H1 (cell line): ENCODE data around the gene PSMA5. TPM values are rescaled to one million over a fixed set of nuclear protein-coding genes. Genes with fewer than 3 reads are reported as not detected.

Experiments used
- CTCF ChIA-PET: fragments of 300-600 bp; sonication (Branson Sonifier 250); formaldehyde crosslinking; loops from one replicate; lab custom pipeline; 2021; ENCODE audit not compliant: partially characterized antibody; lab: Charles Lee
- POLR2A ChIA-PET: fragments of 300-600 bp; sonication (Branson Sonifier 250); formaldehyde crosslinking; loops from one replicate; lab custom pipeline; 2021; ENCODE audit warnings: inconsistent platforms; ENCODE audit not compliant: partially characterized antibody; lab: Charles Lee
- DNase-seq, 2 experiments: peaks; one replicate each; pipeline versions ENCODE4 v3.0.0 to v3.0.0-alpha.2; 2010 to 2022; ENCODE audit warnings: low spot score in 2 of 2, low read depth in 1 of 2, mixed read lengths in 1 of 2
- FAIRE-seq: peaks from 2 replicates; lab custom pipeline; 2011; peaks lifted over from hg19 to GRCh38; lab: Jason Lieb, UNC
- H2AFZ ChIP-seq: 2 replicates; pipeline ENCODE4 v1.8.1; 2012; ENCODE audit warnings: low read length, inconsistent platforms
- H2AK5ac ChIP-seq: 2 replicates; pipeline ENCODE4 v1.6.1; 2013; ENCODE audit warnings: low read depth, low read length
- H2BK120ac ChIP-seq: replicated peaks from 2 replicates; pipeline ENCODE3; 2013; ENCODE audit warnings: low read depth, low read length, inconsistent platforms
- H2BK12ac ChIP-seq: 2 replicates; pipeline ENCODE4 v1.6.1; 2013; ENCODE audit warnings: low read depth, low read length
- H2BK15ac ChIP-seq: 2 replicates; pipeline ENCODE4 v1.6.1; 2013; ENCODE audit warnings: low read length
- H2BK20ac ChIP-seq: 2 replicates; pipeline ENCODE4 v1.6.1; 2013; ENCODE audit warnings: low read length
- H2BK5ac ChIP-seq: 2 replicates; pipeline ENCODE4 v1.6.1; 2013; ENCODE audit warnings: low read depth, low read length
- H3K14ac ChIP-seq: 2 replicates; pipeline ENCODE4 v1.6.1; 2013; ENCODE audit warnings: inconsistent platforms; ENCODE audit not compliant: insufficient read length
- H3K18ac ChIP-seq: 2 replicates; pipeline ENCODE4 v1.6.1; 2013; ENCODE audit warnings: low read length; ENCODE audit errors: extremely low read depth
- H3K23ac ChIP-seq: 2 replicates; pipeline ENCODE4 v1.6.1; 2013; ENCODE audit warnings: inconsistent platforms; ENCODE audit not compliant: insufficient read length
- H3K23me2 ChIP-seq: 2 replicates; pipeline ENCODE4 v1.6.1; 2013; ENCODE audit warnings: low read depth, low read length
- H3K27ac ChIP-seq: 2 replicates; pipeline ENCODE4 v1.6.1; 2011; ENCODE audit warnings: low read depth, low read length, inconsistent platforms
- H3K27me3 ChIP-seq, 4 experiments: replicated peaks in 1 of 4; 1 replicate in 1 of 4; 2 replicates in 3 of 4; pipeline versions ENCODE4 v1.6.1 to v1.8.1; 2011 to 2013; ENCODE audit warnings: low read length in 3 of 4, mild to moderate bottlenecking in 3 of 4, inconsistent platforms in 2 of 4, mixed read lengths in 2 of 4, moderate library complexity in 1 of 4; ENCODE audit not compliant: control insufficient read depth in 3 of 4, insufficient read depth in 3 of 4; ENCODE audit errors: extremely low read depth in 1 of 4
- H3K36me3 ChIP-seq, 4 experiments: 2 replicates each; pipeline versions ENCODE4 v1.6.1 to v1.8.1; 2011 to 2013; ENCODE audit warnings: mild to moderate bottlenecking in 4 of 4, low read length in 3 of 4, moderate library complexity in 2 of 4, control low read depth in 1 of 4, inconsistent platforms in 1 of 4; ENCODE audit not compliant: insufficient read depth in 4 of 4, control insufficient read depth in 2 of 4
- H3K4ac ChIP-seq: replicated peaks from 2 replicates; pipeline ENCODE3; 2013; ENCODE audit warnings: low read length, low read depth, mixed read lengths, inconsistent platforms; ENCODE audit not compliant: insufficient read length
- H3K4me1 ChIP-seq, 4 experiments: replicated peaks in 1 of 4; 1 replicate in 1 of 4; 2 replicates in 3 of 4; pipeline versions ENCODE4 v1.6.1 to v1.8.1; 2011 to 2013; ENCODE audit warnings: low read length in 3 of 4, inconsistent platforms in 2 of 4, mixed read lengths in 1 of 4; ENCODE audit not compliant: insufficient read depth in 4 of 4, control insufficient read depth in 3 of 4
- H3K4me2 ChIP-seq, 2 experiments: 2 replicates each; pipeline versions ENCODE4 v1.6.1 to v1.8.1; 2011 to 2013; ENCODE audit warnings: low read depth in 2 of 2, low read length in 2 of 2, control low read depth in 1 of 2, inconsistent platforms in 1 of 2, mild to moderate bottlenecking in 1 of 2; ENCODE audit not compliant: insufficient read depth in 1 of 2
- H3K4me3 ChIP-seq, 4 experiments: fragments of 200-600, 300-600 bp in 1 of 4; sonication (generic), shearing (Covaris generic), sonication (Bioruptor Twin) in 1 of 4; 2 replicates each; pipeline versions ENCODE4 v1.5.1 to v1.8.1; 2011 to 2016; ENCODE audit warnings: low read length in 4 of 4, low read depth in 3 of 4, control low read depth in 2 of 4, inconsistent platforms in 2 of 4, mild to moderate bottlenecking in 2 of 4, mixed read lengths in 1 of 4, moderate library complexity in 1 of 4; ENCODE audit not compliant: insufficient read depth in 2 of 4; ENCODE audit errors: extremely low read depth in 1 of 4
- H3K56ac ChIP-seq: replicated peaks from 2 replicates; pipeline ENCODE3; 2013; ENCODE audit warnings: low read depth, mild to moderate bottlenecking, mixed read lengths, low read length, inconsistent platforms; ENCODE audit not compliant: insufficient read length
- H3K79me1 ChIP-seq: 2 replicates; pipeline ENCODE4 v1.6.1; 2013; ENCODE audit warnings: low read depth, low read length, control low read depth
- H3K79me2 ChIP-seq, 2 experiments: 2 replicates each; pipeline versions ENCODE4 v1.6.1 to v1.8.1; 2012 to 2013; ENCODE audit warnings: low read length in 2 of 2, mild to moderate bottlenecking in 2 of 2, inconsistent platforms in 1 of 2; ENCODE audit not compliant: insufficient read depth in 2 of 2, control insufficient read depth in 1 of 2
- H3K9ac ChIP-seq, 4 experiments: replicated peaks in 1 of 4; 1 replicate in 1 of 4; 2 replicates in 3 of 4; pipeline versions ENCODE4 v1.6.1 to v1.8.1; 2011 to 2013; ENCODE audit warnings: low read depth in 3 of 4, low read length in 3 of 4, control low read depth in 2 of 4, mild to moderate bottlenecking in 2 of 4, moderate library complexity in 2 of 4, inconsistent platforms in 1 of 4; ENCODE audit errors: extremely low read depth in 1 of 4
- H3K9me3 ChIP-seq, 2 experiments: 2 replicates each; pipeline versions ENCODE4 v1.6.1 to v1.8.1; 2012 to 2013; ENCODE audit warnings: mild to moderate bottlenecking in 2 of 2, moderate library complexity in 2 of 2, control low read depth in 1 of 2, inconsistent platforms in 1 of 2, low read depth in 1 of 2, low read length in 1 of 2, mixed read lengths in 1 of 2; ENCODE audit not compliant: insufficient read depth in 2 of 2
- H4K20me1 ChIP-seq, 2 experiments: replicated peaks in 1 of 2; 2 replicates each; pipeline versions ENCODE3 to v1.8.1; 2011 to 2013; ENCODE audit warnings: inconsistent platforms in 2 of 2, low read length in 2 of 2, mild to moderate bottlenecking in 1 of 2; ENCODE audit not compliant: insufficient read depth in 2 of 2, control insufficient read depth in 1 of 2
- H4K5ac ChIP-seq: 2 replicates; pipeline ENCODE4 v1.6.1; 2013; ENCODE audit warnings: low read length, low read depth, mixed read lengths, inconsistent platforms; ENCODE audit not compliant: insufficient read length
- H4K8ac ChIP-seq: 2 replicates; pipeline ENCODE4 v1.8.0; 2013; ENCODE audit warnings: mild to moderate bottlenecking, moderate library complexity, low read length, inconsistent platforms; ENCODE audit not compliant: insufficient read depth; ENCODE audit errors: extremely low read depth
- H4K91ac ChIP-seq: replicated peaks from 2 replicates; pipeline ENCODE3; 2013; ENCODE audit warnings: low read length, mixed read lengths, inconsistent platforms; ENCODE audit not compliant: insufficient read length
- ASH2L ChIP-seq: fragments of 200-600, 300-600 bp; sonication (generic); IDR thresholded peaks from one replicate; pipeline ENCODE4 v1.7.1; 2017; ENCODE audit warnings: low read length
- ATF3 ChIP-seq: IDR thresholded peaks from 2 replicates; pipeline ENCODE4 v1.6.1; 2011; ENCODE audit warnings: low read depth, mild to moderate bottlenecking, low read length; ENCODE audit not compliant: insufficient read depth
- BRCA1 ChIP-seq: IDR thresholded peaks from 2 replicates; pipeline ENCODE4 v1.6.1; 2012; ENCODE audit warnings: low read depth, low read length, improper control_type of control experiment
- CBX8 ChIP-seq: fragments of 300-800, 300-1000 bp; sonication (generic); IDR thresholded peaks from 2 replicates; pipeline ENCODE4 v1.7.1; 2016; ENCODE audit warnings: low read depth, low read length, borderline replicate concordance
- CHD2 ChIP-seq: IDR thresholded peaks from 2 replicates; pipeline ENCODE4 v1.6.1; 2012; ENCODE audit warnings: low read length, improper control_type of control experiment
- EGR1 ChIP-seq: IDR thresholded peaks from 2 replicates; pipeline ENCODE4 v1.6.1; 2011; ENCODE audit warnings: low read depth, low read length, borderline replicate concordance
- KDM4A ChIP-seq: IDR thresholded peaks from one replicate; pipeline ENCODE4 v1.7.1; 2012; ENCODE audit warnings: low read depth, mild to moderate bottlenecking, moderate library complexity, low read length, inconsistent platforms; ENCODE audit not compliant: severe bottlenecking
- MAX ChIP-seq: IDR thresholded peaks from 2 replicates; pipeline ENCODE4 v1.6.1; 2012; ENCODE audit warnings: inconsistent platforms
- POU5F1 ChIP-seq: IDR thresholded peaks from 2 replicates; pipeline ENCODE4 v1.6.1; 2011; ENCODE audit warnings: low read depth, mild to moderate bottlenecking, low read length, moderate library complexity
- RFX5 ChIP-seq: IDR thresholded peaks from 2 replicates; pipeline ENCODE4 v1.6.1; 2011; ENCODE audit warnings: low read depth, low read length, improper control_type of control experiment, borderline replicate concordance
- SP1 ChIP-seq: IDR thresholded peaks from 2 replicates; pipeline ENCODE4 v1.6.1; 2011; ENCODE audit warnings: low read depth, low read length
- SP4 ChIP-seq: IDR thresholded peaks from 2 replicates; pipeline ENCODE4 v1.6.1; 2012; ENCODE audit warnings: low read length, inconsistent platforms
- SUZ12 ChIP-seq: fragments of 200-600 bp; sonication (generic); IDR thresholded peaks from 2 replicates; pipeline ENCODE4 v1.6.1; 2012; ENCODE audit warnings: mild to moderate bottlenecking, inconsistent platforms, low read length, moderate library complexity, mixed read lengths
- TAF7 ChIP-seq: optimal IDR thresholded peaks from 2 replicates; pipeline ENCODE3; 2011; ENCODE audit warnings: low read depth, mild to moderate bottlenecking, inconsistent platforms, low read length, moderate library complexity, borderline replicate concordance
- whole genome bisulfite sequencing, 2 experiments: shearing (Covaris generic) in 1 of 2; methylation state at CpG; one replicate each; pipeline versions ENCODE4 v1.1.6 to v1.1.7; 2013 to 2015; ENCODE audit warnings: low lambda C conversion rate in 2 of 2, mixed read lengths in 2 of 2, inconsistent platforms in 1 of 2, low coverage in 1 of 2, missing lambda C conversion rate in 1 of 2; ENCODE audit not compliant: insufficient replicate concordance in 2 of 2, insufficient coverage in 1 of 2, insufficient read length in 1 of 2; ENCODE audit errors: extremely low coverage in 1 of 2, missing lambda C conversion rate in 1 of 2; 5-methylcytosine and 5-hydroxymethylcytosine counted together
- polyA plus RNA-seq, 7 experiments: library from polyadenylated mRNA; depleted of rRNA in 3 of 7; stranded (reverse) in 5 of 7; unstranded in 2 of 7; fragments of >200 nt in 5 of 7; fragments of 200-250 nt in 2 of 7; gene quantifications; 1 replicate in 5 of 7; 2 replicates in 1 of 7; 4 replicates in 1 of 7; pipeline versions ENCODE4 v1.2.1 to v1.2.3, GENCODE V29; 2011 to 2013; ENCODE audit warnings: missing spikeins in 2 of 7, mixed read lengths in 2 of 7
- total RNA-seq: library from RNA; stranded (reverse); fragmentation: NEBNext Ultra II Directional; extraction: Animal tissue kit (Norgen Biotek cat#: 25700); gene quantifications from 2 replicates; pipeline ENCODE4 v1.2.1, GENCODE V29; 2021

PSMA5 gene
- total and polyA plus RNA-seq, 2 of the 8 experiments (the other 6 are each of a cell fraction or from before 2014, with no cell fraction given): 140 to 166 TPM

GRCh38 chr1:109443476-109443875 is 17.2 kb upstream of the PSMA5 start:
- H2BK20ac ChIP-seq: no peak overlapping the region
- no peak overlapping the region for H3K9ac ChIP-seq
- no peaks in the 10 kb centered on the region; a peak in 1 of 8 replicates for H3K36me3 ChIP-seq
- H3K14ac ChIP-seq: no peak overlapping the region
- no peak overlapping the region for H4K8ac ChIP-seq
- 73% methylated on average over 2 of the region's 2 CpGs; no CpG with 5 or more reads in 1 of the 2 experiments for WGBS, 2 experiments
- DNase-seq: no peak
- H3K18ac ChIP-seq: no peak overlapping the region
- H4K5ac ChIP-seq: no peak overlapping the region
- no peak overlapping the region for H2AFZ ChIP-seq
- no peaks in the 10 kb centered on the region for H4K20me1 ChIP-seq
- H3K4me1 ChIP-seq: no peaks in the 10 kb centered on the region
- H4K91ac ChIP-seq: no peak overlapping the region
- no peaks in the 10 kb centered on the region; a peak in 1 of 4 replicates for H3K9me3 ChIP-seq
- H3K4me3 ChIP-seq: no peak overlapping the region
- FAIRE-seq: no peak
- no peak overlapping the region for H2BK15ac ChIP-seq
- no peak overlapping the region for H3K4me2 ChIP-seq
- H3K23me2 ChIP-seq: peaks cover 2% of the 10 kb centered on the region; the same call in 1 of the 2 replicates
- H3K27me3 ChIP-seq: no peaks in the 10 kb centered on the region
- H2BK12ac ChIP-seq: no peak overlapping the region
- no peaks in the 10 kb centered on the region for H3K79me2 ChIP-seq
- ChIA-PET POLR2A (interaction anchor here (0.6 kb wide), 1 partner anchor 10 kb away, joined by 3 read pairs; no protein-coding TSS in a partner anchor), CTCF (interaction anchor here (1.0 kb wide), 1 partner anchor 89 kb away, joined by 3 read pairs; no protein-coding TSS in a partner anchor)
- H2AK5ac ChIP-seq: no peak overlapping the region
- H3K4ac ChIP-seq: no peak overlapping the region
- no peak overlapping the region for H3K27ac ChIP-seq
- H3K79me1 ChIP-seq: no peaks in the 10 kb centered on the region
- H2BK5ac ChIP-seq: no peak overlapping the region
- H3K23ac ChIP-seq: no peak overlapping the region
- no peak overlapping the region for H3K56ac ChIP-seq
- no peak overlapping the region for H2BK120ac ChIP-seq
- TF ChIP-seq RFX5 (no peak), MAX (no peak), KDM4A (no peak), CBX8 (no peak), POU5F1 (no peak), TAF7 (no peak), EGR1 (no peak), SP1 (no peak), CHD2 (no peak), ATF3 (no peak), ASH2L (no peak), SUZ12 (no peak), SP4 (no peak), BRCA1 (no peak)
